GM12878 (cell line): ENCODE data around the gene KIF20B. TPM values are rescaled to one million over a fixed set of nuclear protein-coding genes. Genes with fewer than 3 reads are reported as not detected.
A peak's percentile ranks its signal among the peaks of the same experiment; 100 is the strongest.

ENCODE experiments used
- ATAC-seq: fragments of 200-7000 bp; cut with Tn5 transposase; 3 replicates; pipeline ENCODE4 v1.9.1; 2020; ENCODE audit warnings: mild to moderate bottlenecking, moderate library complexity
- BruUV-seq: library from RNA; stranded (reverse); fragments of 400-500 nt; replicated peaks from 2 replicates; lab custom pipeline; 2021; lab: Mats Ljungman, UMichigan
- CTCF ChIA-PET: fragments of 300-600 bp; sonication (Branson Sonifier 250); formaldehyde crosslinking; extraction: SDS; loops from one replicate; lab custom pipeline; 2021; ENCODE audit warnings: inconsistent platforms; lab: Yijun Ruan, JAX
- POLR2A ChIA-PET: fragments of 350-600 bp; formaldehyde crosslinking; extraction: SDS; loops from one replicate; lab custom pipeline; 2021; ENCODE audit warnings: inconsistent platforms; lab: Charles Lee
- RAD21 ChIA-PET: fragments of 300-600 bp; sonication (Branson Sonifier 250); formaldehyde crosslinking; loops from one replicate; lab custom pipeline; 2023; ENCODE audit warnings: antibody characterized with exemption; ENCODE audit not compliant: unreplicated experiment; lab: Charles Lee
- SMC1A ChIA-PET: fragments of 300-600 bp; sonication (Branson Sonifier 250); formaldehyde crosslinking; loops from one replicate; lab custom pipeline; 2023; ENCODE audit not compliant: unreplicated experiment, uncharacterized antibody; lab: Charles Lee
- DNase-seq: peaks from one replicate; pipeline ENCODE4 v3.0.0-alpha.2; 2011; ENCODE audit warnings: low read depth, low spot score
- FAIRE-seq: peaks from 3 replicates; lab custom pipeline; 2011; peaks lifted over from hg19 to GRCh38; lab: Jason Lieb, UNC
- H2AFZ ChIP-seq: 2 replicates; pipeline ENCODE4 v1.6.0; 2011; ENCODE audit warnings: low read depth, low read length, control low read depth; ENCODE audit not compliant: control insufficient read depth
- H3K27ac ChIP-seq: 2 replicates; pipeline ENCODE4 v1.5.1; 2011; ENCODE audit warnings: control low read depth; ENCODE audit not compliant: control insufficient read depth, insufficient read depth
- H3K27me3 ChIP-seq, 2 experiments: replicated peaks in 1 of 2; 2 replicates each; pipeline versions ENCODE4 v1.6.0 to v1.6.1; 2011; ENCODE audit warnings: low read length in 1 of 2; ENCODE audit not compliant: control insufficient read depth in 2 of 2, insufficient read depth in 2 of 2
- H3K36me3 ChIP-seq, 2 experiments: 2 replicates each; pipeline ENCODE4 v1.5.1; 2011; ENCODE audit warnings: low read length in 1 of 2; ENCODE audit not compliant: control insufficient read depth in 2 of 2, insufficient read depth in 2 of 2
- H3K4me1 ChIP-seq: 2 replicates; pipeline ENCODE4 v1.6.1; 2011; ENCODE audit warnings: mild to moderate bottlenecking, low read length, moderate library complexity, mixed read lengths; ENCODE audit not compliant: control insufficient read depth, insufficient read depth
- H3K4me2 ChIP-seq: 2 replicates; pipeline ENCODE4 v1.6.0; 2011; ENCODE audit warnings: control low read depth; ENCODE audit not compliant: control insufficient read depth, insufficient read depth
- H3K4me3 ChIP-seq: fragments of 200-600 bp; sonication (generic); 2 replicates; pipeline ENCODE4 v1.5.1; 2016
- H3K79me2 ChIP-seq: 2 replicates; pipeline ENCODE4 v1.6.0; 2011; ENCODE audit warnings: low read length; ENCODE audit not compliant: control insufficient read depth, insufficient read depth
- H3K9ac ChIP-seq: 2 replicates; pipeline ENCODE4 v1.8.0; 2011; ENCODE audit warnings: low read length, control low read depth, mixed read lengths; ENCODE audit not compliant: control insufficient read depth, insufficient read depth
- H3K9me3 ChIP-seq: replicated peaks from 3 replicates; pipeline ENCODE4 v1.5.1; 2011; ENCODE audit warnings: mild to moderate bottlenecking, low read length; ENCODE audit not compliant: control insufficient read depth, insufficient read depth
- H4K20me1 ChIP-seq: 2 replicates; pipeline ENCODE4 v1.6.0; 2011; ENCODE audit not compliant: control insufficient read depth, insufficient read depth
- CHD4 ChIP-seq: fragments of 200-600 bp; sonication (generic); IDR thresholded peaks from 2 replicates; pipeline ENCODE4 v1.6.1; 2016; ENCODE audit warnings: mild to moderate bottlenecking
- CREM ChIP-seq: IDR thresholded peaks from 2 replicates; pipeline ENCODE4 v1.6.1; 2014; ENCODE audit warnings: antibody characterized with exemption, low read depth
- ETV6 ChIP-seq, 2 experiments: fragments of 450-650 bp in 1 of 2; IDR thresholded peaks in 1 of 2; conservative IDR thresholded peaks in 1 of 2; 2 replicates each; pipeline ENCODE4 v1.6.1; 2014; ENCODE audit warnings: antibody characterized with exemption in 1 of 2, borderline replicate concordance in 1 of 2, low read depth in 1 of 2, mild to moderate bottlenecking in 1 of 2, moderate library complexity in 1 of 2
- IKZF2 ChIP-seq, 2 experiments: fragments of 450-650 bp; IDR thresholded peaks; 2 replicates each; pipeline ENCODE4 v1.6.1; 2017; ENCODE audit warnings: mild to moderate bottlenecking in 2 of 2, moderate library complexity in 2 of 2
- JUNB ChIP-seq: IDR thresholded peaks from 2 replicates; pipeline ENCODE4 v1.6.1; 2016; ENCODE audit warnings: antibody characterized with exemption, mild to moderate bottlenecking
- MEF2A ChIP-seq: IDR thresholded peaks from 2 replicates; pipeline ENCODE4 v1.6.1; 2011; ENCODE audit warnings: low read depth, mild to moderate bottlenecking, low read length, moderate library complexity; ENCODE audit not compliant: insufficient read depth
- NFIC ChIP-seq: IDR thresholded peaks from 2 replicates; pipeline ENCODE4 v1.6.1; 2012; ENCODE audit warnings: low read depth, mild to moderate bottlenecking, inconsistent platforms, low read length, moderate library complexity
- NR2F1 ChIP-seq: fragments of 450-650 bp; conservative IDR thresholded peaks from 2 replicates; pipeline ENCODE4 v1.6.1; 2017; ENCODE audit warnings: mild to moderate bottlenecking
- PML ChIP-seq: IDR thresholded peaks from 2 replicates; pipeline ENCODE4 v1.6.1; 2012; ENCODE audit warnings: low read length, inconsistent platforms
- RUNX3 ChIP-seq: IDR thresholded peaks from 2 replicates; pipeline ENCODE4 v1.6.1; 2012; ENCODE audit warnings: low read length, inconsistent platforms
- STAT3 ChIP-seq: IDR thresholded peaks from 2 replicates; pipeline ENCODE4 v1.6.1; 2011; ENCODE audit warnings: low read depth, low read length, improper control_type of control experiment
- ZBTB4 ChIP-seq: fragments of 450-650 bp; formaldehyde crosslinking; IDR thresholded peaks from 2 replicates; pipeline ENCODE4 v1.4.0; 2022; ENCODE audit warnings: mild to moderate bottlenecking, moderate library complexity
- WGBS: methylation state at CpG from one replicate; pipeline ENCODE4 v1.1.6; 2016; ENCODE audit warnings: low lambda C conversion rate; ENCODE audit not compliant: insufficient replicate concordance, insufficient coverage; ENCODE audit errors: missing lambda C conversion rate; 5-methylcytosine and 5-hydroxymethylcytosine counted together
- in situ Hi-C: fragments of 300-500 bp; cut with MboI; formaldehyde crosslinking; loops from 9 replicates; pipeline ENCODE4 v1.14.3; 2018; ENCODE audit warnings: mixed read lengths
- intact Hi-C: fragments of 100-400 bp; cut with micrococcal nuclease; formaldehyde crosslinking; loops from one replicate; pipeline ENCODE4 v1.14.2; 2022; ENCODE audit not compliant: unreplicated experiment
- polyA plus RNA-seq, 11 experiments: library from polyadenylated mRNA; depleted of rRNA in 4 of 11; unstranded in 6 of 11; stranded (reverse) in 5 of 11; fragments of >200 nt; fragmentation: Nextera tagmentation in 4 of 11; fragmentation: Illumina TruSeq in 1 of 11; extraction: Ambion mirVana in 4 of 11; extraction: Trizol in 1 of 11; gene quantifications; 1 replicate in 1 of 11; 2 replicates in 10 of 11; pipeline versions ENCODE4 v1.2.1 to v1.2.3, GENCODE V29; 2011 to 2016; ENCODE audit warnings: inconsistent platforms in 2 of 11, missing spikeins in 2 of 11, low read depth in 1 of 11
- total RNA-seq, 4 experiments: library from RNA; depleted of rRNA in 3 of 4; stranded (reverse); fragments of >200 nt in 3 of 4; fragmentation: Illumina TruSeq in 1 of 4; extraction: Trizol in 1 of 4; gene quantifications; 2 replicates each; pipeline versions ENCODE4 v1.2.1 to v1.2.3, GENCODE V29; 2013 to 2021
- TF ChIP-seq, protein P1 (sequence below): fragments of 450-650 bp; IDR thresholded peaks from 2 replicates; pipeline ENCODE4 v1.6.1; 2017; ENCODE audit warnings: mild to moderate bottlenecking, low read depth, inconsistent platforms; ENCODE audit not compliant: poor library complexity, severe bottlenecking

The KIF20B gene
- total and polyA plus RNA-seq, 10 of the 15 experiments (the other 5 are each of a cell fraction or from before 2014, with no cell fraction given), result 15.6 to 67.7 (median 44.3) TPM

DNA sequence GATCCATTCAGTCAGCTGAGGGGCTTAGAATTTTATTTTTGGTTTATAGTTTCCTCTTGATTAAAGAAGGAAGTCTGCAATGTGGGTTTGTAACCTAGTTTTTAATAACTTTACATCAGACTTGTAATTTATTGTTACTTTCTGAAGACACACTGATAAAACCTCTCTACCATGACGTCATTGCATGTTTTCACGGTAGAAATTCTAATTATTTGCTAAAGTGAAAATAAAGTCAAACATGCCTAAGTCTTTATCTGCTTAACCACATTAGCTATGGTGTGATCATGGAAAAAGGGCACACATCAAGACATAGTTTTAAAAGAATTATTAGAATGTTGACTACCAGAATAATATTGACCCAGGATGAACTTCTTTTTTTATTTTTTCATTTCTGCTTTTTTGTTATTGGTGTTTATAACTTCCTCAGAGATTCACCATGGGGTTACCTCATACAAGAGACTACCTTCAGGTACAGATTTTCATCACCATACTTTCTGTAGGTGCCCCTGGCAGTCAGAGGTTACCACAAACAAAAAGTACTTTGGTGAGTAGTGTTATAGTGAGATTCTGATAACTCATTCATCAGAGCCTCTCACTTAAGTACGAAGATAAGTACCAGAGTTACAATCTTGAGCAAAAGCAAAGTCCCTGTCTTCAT, 49.3 kb upstream of the KIF20B start:
- in situ Hi-C loops, result no loop called here
- no TSS peak for BruUV-seq
- Histone ChIP-seq H3K36me3 (no peaks in the 10 kb centered on the region), H3K27ac (peak overlapping the region; percentile 7; the same call in 1 of the 2 replicates), H2AFZ (no peak overlapping the region), H4K20me1 (no peaks in the 10 kb centered on the region), H3K4me1 (peaks cover 23% of the 10 kb centered on the region), H3K4me3 (no peak overlapping the region), H3K9ac (no peak overlapping the region), H3K79me2 (no peaks in the 10 kb centered on the region), H3K27me3 (no peaks in the 10 kb centered on the region), H3K4me2 (peak overlapping the region; percentile 61), H3K9me3 (peaks cover 10% of the 10 kb centered on the region; the same call in 2 of the 3 replicates)
- CTCF ChIA-PET, result interaction anchor here (0.9 to 3.7 kb wide), 3 partner anchors 9 to 81 kb away, joined by 3 to 18 read pairs (median 6); partner anchors contain the start of gene KIF20B
- POLR2A ChIA-PET, result no interaction called here
- DNase-seq (no peak), FAIRE-seq (no peak), ATAC-seq (peak; percentile 86)
- intact Hi-C loops, result loop anchor here (10.0 kb wide), 1 partner anchor 403 kb away; no protein-coding TSS in a partner anchor
- RAD21 ChIA-PET, result interaction anchor here (0.6 to 2.3 kb wide), 2 partner anchors 46 to 49 kb away, joined by 3 to 7 read pairs; partner anchors contain the start of gene KIF20B
- WGBS, result 0% methylated on average over 3 of the region's 3 CpGs
- SMC1A ChIA-PET, result interaction anchor here (0.9 to 1.6 kb wide), 3 partner anchors 8 to 49 kb away, joined by 3 read pairs; partner anchors contain the start of gene KIF20B
- TF ChIP-seq PML (no peak), NR2F1 (peak; percentile 55; the same call in 1 of the 2 replicates), ETV6 (conservative IDR thresholded peaks at IDR 0.05 in 1 of 2, IDR thresholded peaks at IDR 0.05 in 1 of 2; ENCODE audit: borderline replicate concordance in 1 of 2, low read depth in 1 of 2) (peak in 1 of 2 experiments; percentile 60; a peak in 1 of 4 replicates), STAT3 (0 out of 2 replicates have a peak, but pooled peaks have one; percentile 51), IKZF2 (IDR thresholded peaks at IDR 0.05) (peak; percentile 11 to 43; a peak in 2 of 4 replicates), ZBTB4 (no peak), CHD4 (no peak), NFIC (peak; percentile 81), CREM (peak; percentile 8), RUNX3 (peak; percentile 87), MEF2A (0 out of 2 replicates have a peak, but pooled peaks have one; percentile 12), JUNB (peak; percentile 78)
- TF ChIP-seq, protein P1, sequence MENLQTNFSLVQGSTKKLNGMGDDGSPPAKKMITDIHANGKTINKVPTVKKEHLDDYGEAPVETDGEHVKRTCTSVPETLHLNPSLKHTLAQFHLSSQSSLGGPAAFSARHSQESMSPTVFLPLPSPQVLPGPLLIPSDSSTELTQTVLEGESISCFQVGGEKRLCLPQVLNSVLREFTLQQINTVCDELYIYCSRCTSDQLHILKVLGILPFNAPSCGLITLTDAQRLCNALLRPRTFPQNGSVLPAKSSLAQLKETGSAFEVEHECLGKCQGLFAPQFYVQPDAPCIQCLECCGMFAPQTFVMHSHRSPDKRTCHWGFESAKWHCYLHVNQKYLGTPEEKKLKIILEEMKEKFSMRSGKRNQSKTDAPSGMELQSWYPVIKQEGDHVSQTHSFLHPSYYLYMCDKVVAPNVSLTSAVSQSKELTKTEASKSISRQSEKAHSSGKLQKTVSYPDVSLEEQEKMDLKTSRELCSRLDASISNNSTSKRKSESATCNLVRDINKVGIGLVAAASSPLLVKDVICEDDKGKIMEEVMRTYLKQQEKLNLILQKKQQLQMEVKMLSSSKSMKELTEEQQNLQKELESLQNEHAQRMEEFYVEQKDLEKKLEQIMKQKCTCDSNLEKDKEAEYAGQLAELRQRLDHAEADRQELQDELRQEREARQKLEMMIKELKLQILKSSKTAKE, result no peak
